Stimulated activated CD8-positive, alpha-beta memory T cell treated with anti-CD3 and anti-CD28 coated beads, Interleukin-4, amount 100 ng/mL, for 24 hours (primary cell): ENCODE data around the gene DRD1.
A peak's percentile ranks its signal among the peaks of the same experiment; 100 is the strongest.
"Not testable (repeated sequence)": the region's sequence is repeated elsewhere in the genome, so short reads cannot be mapped to it uniquely, and the experiment has no call there.

ENCODE experiments used
- DNase-seq: peaks from one replicate; pipeline ENCODE4 v3.0.0-alpha.2; 2020; ENCODE audit warnings: low read depth

The DRD1 gene

GRCh38 chr5:175467983-175468690 is 24.2 kb upstream of the DRD1 start:
- no peak for DNase-seq

GRCh38 chr5:175466700-175467318 is 22.8 kb upstream of the DRD1 start:
- DNase-seq, result no peak

GRCh38 chr5:175465282-175465681 is 21.3 kb upstream of the DRD1 start:
- no peak for DNase-seq

GRCh38 chr5:175464942-175465233 is 20.9 kb upstream of the DRD1 start:
- no peak for DNase-seq

GRCh38 chr5:175464074-175464941 is 20.3 kb upstream of the DRD1 start:
- peak; percentile 49 for DNase-seq

GRCh38 chr5:175463641-175464040 is 19.7 kb upstream of the DRD1 start:
- no peak for DNase-seq

GRCh38 chr5:175461370-175461769 is 17.4 kb upstream of the DRD1 start:
- no peak for DNase-seq

GRCh38 chr5:175460552-175460951 is 16.6 kb upstream of the DRD1 start:
- DNase-seq, result no peak

- DNase-seq, result no peak
These were observed 16.1 kb upstream of the DRD1 start for GRCh38 chr5:175460126-175460525.

GRCh38 chr5:175457466-175457865 is 13.5 kb upstream of the DRD1 start:
- no peak for DNase-seq

- DNase-seq, result no peak
These were observed 12.2 kb upstream of the DRD1 start for GRCh38 chr5:175456105-175456742.

GRCh38 chr5:175454338-175454737 is 10.4 kb upstream of the DRD1 start:
- DNase-seq, result not testable (repeated sequence)

- DNase-seq, result no peak
These were observed 8.2 kb upstream of the DRD1 start for GRCh38 chr5:175452166-175452565.

GRCh38 chr5:175448276-175448675 is 4.3 kb upstream of the DRD1 start:
- DNase-seq, result no peak

- no peak for DNase-seq
These were observed 3.6 kb upstream of the DRD1 start for GRCh38 chr5:175447571-175447970.

GRCh38 chr5:175446378-175446777 is 2.4 kb upstream of the DRD1 start:
- DNase-seq, result not testable (repeated sequence)

GRCh38 chr5:175444905-175445456 is 999 bp upstream of the DRD1 start:
- no peak for DNase-seq

GRCh38 chr5:175443514-175444059 is 395 bp downstream of the DRD1 start:
- DNase-seq, result no peak

GRCh38 chr5:175438234-175438857 is 5.6 kb downstream of the DRD1 start:
- no peak for DNase-seq

- DNase-seq, result no peak
These were observed 7.6 kb downstream of the DRD1 start for GRCh38 chr5:175436359-175436758.

GRCh38 chr5:175434800-175435199 is 9.2 kb downstream of the DRD1 start:
- no peak for DNase-seq

- no peak for DNase-seq
These were observed 16.2 kb downstream of the DRD1 start for GRCh38 chr5:175427762-175428161.
